Mesothelial cell of epicardium (in vitro differentiated cells): ENCODE measurements around the gene CBR4. TPM values are rescaled to one million over a fixed set of nuclear protein-coding genes. Genes with fewer than 3 reads are reported as not detected.

Experiments used
- DNase-seq, 2 experiments: peaks; one replicate each; pipeline ENCODE4 v3.0.0; 2021; ENCODE audit warnings: low spot score in 2 of 2; ENCODE audit not compliant: unreplicated experiment in 2 of 2
- H3K27ac Mint-ChIP-seq: 2 replicates; pipeline ENCODE4 v1.8.0; 2021; ENCODE audit warnings: mixed read lengths
- H3K27me3 Mint-ChIP-seq: 2 replicates; pipeline ENCODE4 v1.8.0; 2021; ENCODE audit warnings: low read depth, mixed read lengths
- H3K36me3 Mint-ChIP-seq: 2 replicates; pipeline ENCODE4 v1.8.0; 2021; ENCODE audit warnings: mixed read lengths
- H3K4me1 Mint-ChIP-seq: 2 replicates; pipeline ENCODE4 v1.8.0; 2021; ENCODE audit warnings: mixed read lengths
- H3K4me3 Mint-ChIP-seq: 2 replicates; pipeline ENCODE4 v1.8.0; 2021; ENCODE audit warnings: mild to moderate bottlenecking, moderate library complexity, mixed read lengths
- H3K9me3 Mint-ChIP-seq: 2 replicates; pipeline ENCODE4 v1.8.0; 2021; ENCODE audit warnings: mixed read lengths
- total RNA-seq: library from RNA; stranded (reverse); gene quantifications from 3 replicates; pipeline ENCODE4 v1.2.1, GENCODE V29; 2021
- TF ChIP-seq, protein P1 (sequence below): fragments of 200-600 bp; sonication (generic); IDR thresholded peaks from one replicate; pipeline ENCODE4 v1.5.0; 2021; ENCODE audit warnings: antibody characterized with exemption; ENCODE audit not compliant: unreplicated experiment

Gene CBR4
- total RNA-seq, 1 donor from 2014 or later, result 44.9 TPM

DNA sequence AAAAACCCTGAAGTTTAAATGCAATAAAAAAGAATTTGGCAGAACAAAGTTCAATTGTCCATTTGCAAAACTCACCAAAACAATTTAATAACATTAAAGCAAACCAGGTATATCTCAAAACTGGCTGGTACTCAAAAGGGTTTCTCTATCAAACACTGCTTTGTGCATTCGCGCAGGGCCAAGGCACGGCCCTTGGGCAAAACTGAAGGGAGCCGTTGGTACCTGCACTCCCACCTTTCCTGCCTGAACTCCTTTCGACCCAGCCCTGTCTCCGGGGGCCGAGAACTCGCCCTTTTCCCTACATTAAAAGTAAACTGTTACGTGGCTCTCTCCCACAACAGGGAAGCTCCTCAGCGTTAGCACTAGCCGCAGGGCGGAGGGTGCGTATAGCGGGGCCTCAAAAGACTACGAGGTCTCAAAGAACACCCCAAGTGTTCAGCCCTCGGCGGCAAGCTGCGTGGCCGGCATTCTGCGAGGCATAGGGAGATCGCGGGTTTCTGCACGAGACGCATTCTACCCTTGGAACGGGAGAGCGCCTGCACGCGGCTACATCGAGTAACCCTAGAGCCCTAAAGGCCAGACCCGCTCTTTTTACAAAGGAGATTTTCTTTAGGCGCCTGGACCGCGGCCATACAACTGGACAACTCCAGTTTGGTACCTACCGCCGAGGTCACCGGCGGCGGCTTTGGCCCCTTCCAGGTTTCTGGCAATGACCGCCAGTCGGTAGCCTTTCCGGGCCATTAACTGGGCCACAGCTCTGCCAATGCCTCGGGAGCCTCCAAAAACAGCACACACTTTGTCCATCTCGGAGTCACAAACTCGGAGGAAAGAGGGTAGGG lies 550 bp downstream of the CBR4 start:
- H3K27me3 Mint-ChIP-seq, result no peaks in the 10 kb centered on the region
- TF ChIP-seq, protein P1, sequence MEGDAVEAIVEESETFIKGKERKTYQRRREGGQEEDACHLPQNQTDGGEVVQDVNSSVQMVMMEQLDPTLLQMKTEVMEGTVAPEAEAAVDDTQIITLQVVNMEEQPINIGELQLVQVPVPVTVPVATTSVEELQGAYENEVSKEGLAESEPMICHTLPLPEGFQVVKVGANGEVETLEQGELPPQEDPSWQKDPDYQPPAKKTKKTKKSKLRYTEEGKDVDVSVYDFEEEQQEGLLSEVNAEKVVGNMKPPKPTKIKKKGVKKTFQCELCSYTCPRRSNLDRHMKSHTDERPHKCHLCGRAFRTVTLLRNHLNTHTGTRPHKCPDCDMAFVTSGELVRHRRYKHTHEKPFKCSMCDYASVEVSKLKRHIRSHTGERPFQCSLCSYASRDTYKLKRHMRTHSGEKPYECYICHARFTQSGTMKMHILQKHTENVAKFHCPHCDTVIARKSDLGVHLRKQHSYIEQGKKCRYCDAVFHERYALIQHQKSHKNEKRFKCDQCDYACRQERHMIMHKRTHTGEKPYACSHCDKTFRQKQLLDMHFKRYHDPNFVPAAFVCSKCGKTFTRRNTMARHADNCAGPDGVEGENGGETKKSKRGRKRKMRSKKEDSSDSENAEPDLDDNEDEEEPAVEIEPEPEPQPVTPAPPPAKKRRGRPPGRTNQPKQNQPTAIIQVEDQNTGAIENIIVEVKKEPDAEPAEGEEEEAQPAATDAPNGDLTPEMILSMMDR, result no peak
- H3K27ac Mint-ChIP-seq, result peak overlapping the region; percentile 99
- H3K9me3 Mint-ChIP-seq, result no peaks in the 10 kb centered on the region
- H3K4me1 Mint-ChIP-seq, result peaks cover 37% of the 10 kb centered on the region
- peaks cover 3% of the 10 kb centered on the region for H3K36me3 Mint-ChIP-seq
- peak; percentile 27 to 66 for DNase-seq
- peak overlapping the region; percentile 93 for H3K4me3 Mint-ChIP-seq

DNA sequence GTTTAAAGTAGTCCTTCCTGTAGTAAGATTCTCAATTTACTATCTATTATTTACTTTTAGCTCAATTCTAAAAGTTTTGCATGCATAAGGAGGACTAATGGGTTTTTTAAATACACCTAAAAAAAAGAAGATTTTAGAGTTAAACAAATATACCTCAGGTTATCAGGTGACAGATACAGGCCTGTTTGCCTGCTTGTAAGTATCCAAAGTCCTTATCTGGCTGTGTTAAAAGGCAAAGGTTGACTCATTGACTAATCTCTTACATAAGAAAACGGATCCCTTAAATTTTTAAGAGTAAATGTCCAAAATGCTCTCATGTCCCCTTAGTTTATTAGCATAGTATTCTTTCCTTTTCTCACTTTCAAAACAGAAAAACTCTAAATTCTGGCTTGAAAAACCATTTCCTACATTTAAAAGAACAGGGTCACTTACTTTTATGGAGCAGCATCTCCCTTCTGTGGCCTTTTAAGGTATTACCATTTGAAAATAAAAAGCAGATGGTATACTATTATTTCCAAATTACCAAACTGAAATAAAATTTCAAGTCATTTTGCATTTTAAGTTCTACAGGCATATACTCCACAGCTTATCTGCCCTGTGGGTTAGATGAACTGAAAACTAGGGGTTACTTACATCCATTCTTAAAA lies 4.5 kb downstream of the CBR4 start:
- Mint-ChIP-seq H3K27ac (no peak overlapping the region), H3K9me3 (no peaks in the 10 kb centered on the region), H3K27me3 (no peaks in the 10 kb centered on the region), H3K36me3 (peaks cover 27% of the 10 kb centered on the region), H3K4me3 (no peak overlapping the region), H3K4me1 (peaks cover 40% of the 10 kb centered on the region)
- DNase-seq, result no peak
- TF ChIP-seq, protein P1, result peak; percentile 72

DNA sequence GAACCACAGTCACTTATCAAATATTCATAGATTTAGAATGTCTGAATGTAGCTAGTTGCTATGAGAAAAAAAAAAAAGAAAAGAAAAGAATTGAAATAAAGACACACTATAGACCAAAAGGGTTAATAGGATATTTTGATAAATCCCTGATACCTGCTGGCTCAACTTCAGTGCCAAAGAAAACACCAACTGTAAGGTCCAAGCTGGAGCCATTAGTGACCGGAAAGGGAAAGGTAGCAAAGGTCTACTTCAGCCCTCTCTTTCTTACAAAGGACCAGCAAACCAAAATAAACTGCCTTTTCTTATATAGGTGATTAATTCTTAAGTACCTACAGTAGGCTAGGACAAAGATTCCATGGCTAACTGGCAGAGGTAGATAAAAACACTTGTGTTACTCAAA lies 9.7 kb downstream of the CBR4 start:
- DNase-seq, result no peak
- no peak overlapping the region for H3K4me3 Mint-ChIP-seq
- no peaks in the 10 kb centered on the region for H3K9me3 Mint-ChIP-seq
- H3K36me3 Mint-ChIP-seq, result peaks cover 38% of the 10 kb centered on the region
- no peaks in the 10 kb centered on the region for H3K27me3 Mint-ChIP-seq
- peaks cover 21% of the 10 kb centered on the region for H3K4me1 Mint-ChIP-seq
- H3K27ac Mint-ChIP-seq, result peak overlapping the region; percentile 28
- TF ChIP-seq, protein P1, result no peak

DNA sequence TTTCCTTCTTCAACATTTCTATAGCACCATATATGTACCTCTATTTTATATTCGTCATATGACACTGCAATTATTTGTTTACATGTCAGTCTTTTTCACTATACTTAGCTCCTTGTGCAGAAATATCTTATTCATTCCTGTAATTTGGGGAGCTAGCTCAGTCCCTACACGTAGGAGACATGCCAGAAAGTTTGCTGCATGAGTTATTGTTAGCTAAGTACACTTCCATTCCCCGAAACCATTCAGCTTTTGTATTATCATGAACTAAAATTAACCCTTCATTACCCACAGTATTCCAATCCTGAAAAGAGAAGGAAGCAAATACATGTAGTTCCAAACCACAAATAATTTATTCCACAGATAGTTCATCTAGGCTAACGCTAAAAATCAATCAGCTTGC lies 10.2 kb downstream of the CBR4 start:
- Mint-ChIP-seq H3K27ac (peak overlapping the region; percentile 28), H3K4me1 (peaks cover 20% of the 10 kb centered on the region), H3K9me3 (no peaks in the 10 kb centered on the region), H3K36me3 (peaks cover 43% of the 10 kb centered on the region), H3K27me3 (no peaks in the 10 kb centered on the region), H3K4me3 (no peak overlapping the region)
- TF ChIP-seq, protein P1, result no peak
- DNase-seq, result no peak

DNA sequence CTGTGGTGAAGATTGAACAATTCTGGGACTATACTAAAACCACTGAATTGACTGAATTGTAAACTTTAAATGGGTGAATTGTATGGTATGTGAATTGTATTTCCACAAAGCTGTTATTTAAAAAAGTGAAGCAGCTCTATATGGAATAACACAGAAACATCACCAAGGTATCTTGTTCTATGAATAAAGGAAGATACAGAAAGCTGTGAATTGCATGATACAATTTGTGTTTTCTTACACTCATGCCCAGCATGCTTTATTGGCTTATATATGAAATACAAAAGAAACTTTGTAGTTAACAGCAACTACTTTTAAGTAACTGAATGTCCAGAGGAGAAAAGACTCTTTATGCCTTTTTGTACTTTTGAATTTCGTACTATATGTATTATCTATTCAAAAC lies 11.5 kb downstream of the CBR4 start:
- Mint-ChIP-seq H3K4me1 (peaks cover 29% of the 10 kb centered on the region), H3K27me3 (no peaks in the 10 kb centered on the region), H3K4me3 (no peak overlapping the region), H3K36me3 (peaks cover 38% of the 10 kb centered on the region), H3K9me3 (no peaks in the 10 kb centered on the region), H3K27ac (no peak overlapping the region)
- DNase-seq, result no peak
- TF ChIP-seq, protein P1, result no peak
